PC-3 (cell line): ENCODE results near the gene MT1H.

Experiments
- EZH2 ChIP-seq: fragments of 300-600 bp; sonication (generic); IDR thresholded peaks from one replicate; pipeline ENCODE4 v1.6.1; 2017; ENCODE audit warnings: antibody characterized with exemption, mild to moderate bottlenecking, low read length; ENCODE audit not compliant: unreplicated experiment
- EZH2phosphoT487 ChIP-seq: fragments of 300-600 bp; sonication (generic); IDR thresholded peaks from 2 replicates; pipeline ENCODE4 v1.6.1; 2018; ENCODE audit warnings: mild to moderate bottlenecking, antibody characterized with exemption, low read length, borderline replicate concordance
- TF ChIP-seq, protein P1 (sequence below): fragments of 300-600 bp; sonication (generic); conservative IDR thresholded peaks from 2 replicates; pipeline ENCODE4 v1.5.1; 2017; ENCODE audit warnings: antibody characterized with exemption, low read depth, mild to moderate bottlenecking, low read length

GRCh38 chr16:56667581-56668571, 1.7 kb upstream of the MT1H start, which contains the start of gene MT1G:
- TF ChIP-seq, protein P1, sequence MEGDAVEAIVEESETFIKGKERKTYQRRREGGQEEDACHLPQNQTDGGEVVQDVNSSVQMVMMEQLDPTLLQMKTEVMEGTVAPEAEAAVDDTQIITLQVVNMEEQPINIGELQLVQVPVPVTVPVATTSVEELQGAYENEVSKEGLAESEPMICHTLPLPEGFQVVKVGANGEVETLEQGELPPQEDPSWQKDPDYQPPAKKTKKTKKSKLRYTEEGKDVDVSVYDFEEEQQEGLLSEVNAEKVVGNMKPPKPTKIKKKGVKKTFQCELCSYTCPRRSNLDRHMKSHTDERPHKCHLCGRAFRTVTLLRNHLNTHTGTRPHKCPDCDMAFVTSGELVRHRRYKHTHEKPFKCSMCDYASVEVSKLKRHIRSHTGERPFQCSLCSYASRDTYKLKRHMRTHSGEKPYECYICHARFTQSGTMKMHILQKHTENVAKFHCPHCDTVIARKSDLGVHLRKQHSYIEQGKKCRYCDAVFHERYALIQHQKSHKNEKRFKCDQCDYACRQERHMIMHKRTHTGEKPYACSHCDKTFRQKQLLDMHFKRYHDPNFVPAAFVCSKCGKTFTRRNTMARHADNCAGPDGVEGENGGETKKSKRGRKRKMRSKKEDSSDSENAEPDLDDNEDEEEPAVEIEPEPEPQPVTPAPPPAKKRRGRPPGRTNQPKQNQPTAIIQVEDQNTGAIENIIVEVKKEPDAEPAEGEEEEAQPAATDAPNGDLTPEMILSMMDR: no peak
- TF ChIP-seq EZH2 (no peak), EZH2phosphoT487 (no peak)
